HCEC 1CT (cell line): Measurements from ENCODE around the gene RUVBL2.
"Not testable (repeated sequence)": the region's sequence is repeated elsewhere in the genome, so short reads cannot be mapped to it uniquely, and the experiment has no call there.

ENCODE experiments used
- DNase-seq: peaks from one replicate; pipeline ENCODE4 v3.0.0-alpha.2; 2017

RUVBL2 gene

GRCh38 chr19:49050376-49051033 lies 56.8 kb downstream of the RUVBL2 start:
- peak; percentile 63 for DNase-seq

- DNase-seq, result peak; percentile 66
Measured at GRCh38 chr19:49056101-49056901, 62.6 kb downstream of the RUVBL2 start.

- DNase-seq, result not testable (repeated sequence)
Measured at GRCh38 chr19:49056902-49057596, 63.4 kb downstream of the RUVBL2 start.

GRCh38 chr19:49057636-49058234 lies 64.0 kb downstream of the RUVBL2 start, which contains the start of gene CGB7:
Gene CGB7 (minus strand): TSS chr19:49057749. CDS start chr19:49055375, 2,374 bp downstream.
- DNase-seq, result peak; percentile 52

- no peak for DNase-seq
Measured at GRCh38 chr19:49058562-49058961, 64.9 kb downstream of the RUVBL2 start.

GRCh38 chr19:49059053-49059452 lies 65.4 kb downstream of the RUVBL2 start:
- DNase-seq, result no peak

GRCh38 chr19:49061000-49061399 lies 67.3 kb downstream of the RUVBL2 start:
- DNase-seq, result no peak

GRCh38 chr19:49061445-49061844 lies 67.8 kb downstream of the RUVBL2 start:
- no peak for DNase-seq

- DNase-seq, result no peak
Measured at GRCh38 chr19:49064029-49064629, 70.4 kb downstream of the RUVBL2 start.

- no peak for DNase-seq
Measured at GRCh38 chr19:49064768-49065611, 71.3 kb downstream of the RUVBL2 start, which contains the start of gene NTF4. Gene NTF4 (minus strand): TSS chr19:49064818. CDS start chr19:49061997, 2,821 bp downstream.
